Measurements from ENCODE around the gene CRAMP1. TPM values are rescaled to one million over a fixed set of nuclear protein-coding genes. Genes with fewer than 3 reads are reported as not detected.

Gene CRAMP1
- total and polyA plus RNA-seq, 2 donors (not counting 3 experiments of a cell fraction or from before 2014, with no cell fraction given): 21.5 to 30.8 TPM

- dilution Hi-C loops (cut with MboI; ENCODE audit: extremely low pct_ligation_motif_present, low sequenced_read_pairs): no loop called here
- CTCF ChIA-PET: no interaction called here
These were observed 22.4 kb downstream of the CRAMP1 start for GRCh38 chr16:1634541-1634940.

More at GRCh38 chr16:1634541-1634940, 22.4 kb downstream of the CRAMP1 start:
- BruUV-seq (replicated peaks): no TSS peak
- peaks cover 2% of the 10 kb centered on the region for H3K4me1 ChIP-seq (ENCODE audit: control insufficient read depth, extremely low read depth, insufficient read depth, low read length)
- H3K4me3 ChIP-seq (replicated peaks in 1 of 3; ENCODE audit: insufficient read depth in 1 of 3, low read depth in 1 of 3, low read length in 3 of 3): no peak overlapping the region
- POLR2A ChIA-PET: no interaction called here
- intact Hi-C loops (cut with micrococcal nuclease): no loop called here
- TF ChIP-seq MYC (IDR thresholded peaks at IDR 0.05; ENCODE audit: low read depth, low read length) (no peak), JUN (IDR thresholded peaks at IDR 0.05; ENCODE audit: borderline replicate concordance, insufficient read depth, insufficient read length, low read depth) (no peak), GATA2 (IDR thresholded peaks at IDR 0.05; ENCODE audit: insufficient read depth, insufficient read length, low read depth, low read length) (no peak), CTCF (IDR thresholded peaks at IDR 0.05; ENCODE audit: extremely low read depth in 1 of 2, insufficient read depth in 1 of 2, low read depth in 1 of 2, low read length in 2 of 2) (no peak), FOS (IDR thresholded peaks at IDR 0.05; ENCODE audit: borderline replicate concordance, insufficient read depth, low read length) (no peak), POLR2AphosphoS5 (IDR thresholded peaks at IDR 0.05; ENCODE audit: insufficient read depth, low read depth, low read length) (no peak)
- DNase-seq (ENCODE audit: low read depth, low spot score) (no peak), FAIRE-seq (no peak)
- H3K36me3 ChIP-seq (ENCODE audit: control insufficient read depth in 2 of 2, extremely low read depth in 1 of 2, insufficient read depth in 2 of 2, low read length in 2 of 2): peaks cover 20 to 52% of the 10 kb centered on the region in 2 experiments
- H3K4me2 ChIP-seq (ENCODE audit: insufficient read depth, low read length): no peak overlapping the region
- no peaks in the 10 kb centered on the region for H3K9me3 ChIP-seq (replicated peaks; ENCODE audit: control insufficient read depth, insufficient read depth, low read length)
- H3K9ac ChIP-seq (replicated peaks; ENCODE audit: extremely low read depth, insufficient read depth, low read length): no peak overlapping the region
- H3K79me2 ChIP-seq (ENCODE audit: control insufficient read depth, insufficient read depth, low read length): peaks cover 33% of the 10 kb centered on the region
- H3K27ac ChIP-seq (ENCODE audit: insufficient read depth, low read depth, low read length): no peak overlapping the region
- H2AFZ ChIP-seq (ENCODE audit: low read depth, low read length): no peak overlapping the region
- H3K9me1 ChIP-seq (replicated peaks; ENCODE audit: control insufficient read depth, extremely low read depth, insufficient read depth, low read length): no peaks in the 10 kb centered on the region
- H4K20me1 ChIP-seq (replicated peaks; ENCODE audit: control insufficient read depth, extremely low read depth, insufficient read depth, low read length): no peaks in the 10 kb centered on the region
- H3K27me3 ChIP-seq (ENCODE audit: control insufficient read depth in 2 of 2, insufficient read depth in 2 of 2, low read length in 2 of 2): no peaks in the 10 kb centered on the region
